HG02973 (cell line): Measurements from ENCODE around the gene NDST4.

Experiments used
- ATAC-seq: cut with Tn5 transposase; IDR thresholded peaks from one replicate; pipeline ENCODE4 v1.9.1; 2021; ENCODE audit warnings: moderate library complexity; ENCODE audit not compliant: unreplicated experiment

The NDST4 gene

DNA sequence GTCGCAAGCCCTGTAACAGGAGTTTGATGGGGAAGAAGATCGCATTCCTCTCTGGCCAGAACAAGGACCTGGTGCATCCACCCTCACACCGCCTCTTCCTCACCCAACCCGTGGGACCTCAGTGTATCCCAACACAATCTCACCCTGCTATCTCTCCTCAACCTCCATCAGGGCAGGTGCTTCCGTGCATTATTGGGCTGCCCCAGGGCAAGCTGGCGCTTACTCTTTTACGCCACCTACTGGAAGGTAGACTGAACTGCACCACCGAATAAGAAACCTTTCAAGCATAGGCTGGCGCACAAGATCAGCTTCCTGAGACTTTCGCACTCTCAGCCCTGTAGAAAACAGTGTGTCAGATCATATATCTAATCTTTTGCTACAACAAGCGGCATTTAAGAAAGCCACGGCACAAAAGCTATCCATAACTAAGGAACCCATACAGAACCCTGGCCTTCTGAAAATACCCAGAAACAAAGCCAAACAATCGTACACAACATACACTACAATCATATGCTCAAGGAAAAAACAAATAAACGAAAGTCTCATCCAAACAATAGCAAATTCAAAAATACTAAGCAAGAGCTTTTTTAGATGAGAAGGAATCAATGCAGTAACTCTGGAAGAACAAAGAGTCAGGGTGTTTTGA lies 305.5 kb downstream of the NDST4 start:
- peak; percentile 98 for ATAC-seq

DNA sequence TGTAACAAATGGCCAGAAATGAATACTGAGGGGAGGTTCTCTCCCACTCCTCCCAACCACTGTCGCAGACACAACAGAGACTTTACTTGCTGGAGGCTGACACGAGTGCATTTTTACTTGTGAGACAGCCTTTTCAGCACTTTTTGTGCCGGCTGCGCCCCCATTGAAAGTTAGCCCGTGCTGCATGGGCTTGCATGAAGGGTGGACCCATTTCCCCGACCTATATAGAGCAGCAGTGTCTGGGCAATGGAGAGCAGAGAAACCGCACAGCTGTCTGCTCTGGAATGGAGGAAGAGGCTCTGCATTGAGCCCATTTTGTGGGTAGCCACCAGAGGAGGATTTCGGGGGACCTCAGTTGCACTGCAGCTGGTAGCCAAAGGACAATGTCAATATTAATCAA lies 306.1 kb downstream of the NDST4 start:
- ATAC-seq, result no peak

DNA sequence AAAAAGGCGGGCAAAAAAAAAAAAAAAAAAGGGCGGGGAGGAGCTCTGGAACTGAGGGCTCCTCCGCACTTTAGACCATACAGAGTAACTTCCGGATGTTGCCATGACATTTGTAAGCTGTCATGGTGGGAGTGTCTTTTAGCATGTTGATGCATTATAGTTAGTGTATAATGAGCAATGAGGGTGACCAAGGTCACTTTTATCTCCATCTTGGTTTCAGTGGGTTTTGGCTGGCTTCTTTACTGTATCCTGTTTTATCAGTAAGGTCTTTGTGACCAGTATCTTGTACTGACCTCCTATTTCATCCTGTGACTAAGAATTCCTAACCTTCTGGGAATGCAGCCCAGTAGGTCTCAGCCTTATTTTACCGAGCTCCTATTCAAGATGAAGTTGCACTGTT lies 321.4 kb downstream of the NDST4 start:
- no peak for ATAC-seq

DNA sequence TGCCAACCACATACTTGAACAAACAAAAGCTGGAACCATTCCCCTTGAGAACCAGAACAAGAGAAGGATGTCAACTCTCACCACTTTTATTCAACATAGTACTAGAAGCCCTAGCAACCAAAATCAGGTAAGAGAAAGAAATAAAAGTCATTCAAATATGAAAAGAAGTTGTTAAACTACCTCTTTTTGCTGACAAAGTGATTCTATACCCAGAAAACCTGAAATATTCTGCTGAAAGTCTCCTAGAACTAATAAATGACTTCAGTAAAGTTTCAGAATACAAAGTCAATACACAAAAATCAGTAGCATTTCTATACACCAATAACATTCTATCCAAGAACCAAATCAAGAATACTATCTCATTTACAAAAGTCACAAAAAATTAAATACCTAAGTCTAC lies 327.9 kb downstream of the NDST4 start:
- no peak for ATAC-seq

DNA sequence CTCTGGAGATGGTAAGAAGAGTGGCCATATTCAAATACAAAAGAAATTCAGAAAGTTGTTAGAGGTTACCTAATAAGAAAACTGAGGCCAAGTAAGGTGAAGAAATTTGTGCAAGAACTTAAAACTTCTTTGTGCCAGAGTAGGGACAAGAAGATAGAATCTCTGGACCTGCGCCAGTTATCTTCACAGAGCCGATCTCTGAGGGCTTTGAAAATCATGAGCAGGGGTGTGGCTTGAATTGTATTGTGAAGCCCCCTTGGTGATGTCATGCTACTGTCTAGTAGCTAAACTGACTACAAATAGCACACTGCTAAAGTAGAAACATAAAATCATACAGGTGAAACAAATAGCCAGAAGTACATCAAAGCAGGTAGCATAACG lies 330.2 kb downstream of the NDST4 start:
- ATAC-seq, result no peak

DNA sequence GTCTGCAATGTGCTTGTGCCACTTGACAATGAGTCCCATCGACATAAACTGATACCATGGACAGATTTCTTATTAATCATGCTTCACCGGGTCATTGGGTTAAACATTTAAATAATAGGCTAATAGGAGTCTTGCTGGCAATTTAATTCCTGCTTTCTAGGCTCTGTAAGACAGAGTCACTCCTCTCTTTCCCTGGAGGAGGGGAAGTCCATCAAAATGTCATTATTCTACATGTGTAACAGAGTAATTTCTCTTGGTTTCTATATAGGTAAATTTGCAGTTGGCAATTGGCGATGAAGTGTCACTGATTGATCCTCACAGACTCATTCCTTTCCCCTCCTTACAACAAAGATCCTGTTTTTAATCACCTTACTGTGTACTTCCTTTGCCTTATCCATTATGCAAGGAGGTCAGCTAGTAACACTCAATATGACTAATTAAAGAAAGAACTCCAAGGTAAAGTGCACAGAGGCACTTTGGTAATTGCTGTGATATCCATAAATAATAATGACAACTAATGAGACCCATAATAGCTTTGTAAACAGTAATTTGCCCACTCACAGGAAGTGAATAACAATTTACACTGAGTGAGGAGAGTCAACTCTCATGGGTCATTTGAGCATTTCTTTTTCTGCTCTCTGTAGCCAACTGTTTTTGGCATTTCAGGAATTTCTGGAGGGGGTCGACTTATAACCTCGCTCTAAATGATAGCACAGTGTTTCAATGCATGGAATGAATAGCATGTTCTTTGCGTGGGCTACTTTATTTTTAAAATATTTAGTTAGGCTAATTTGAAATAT lies 330.8 kb downstream of the NDST4 start:
- no peak for ATAC-seq

DNA sequence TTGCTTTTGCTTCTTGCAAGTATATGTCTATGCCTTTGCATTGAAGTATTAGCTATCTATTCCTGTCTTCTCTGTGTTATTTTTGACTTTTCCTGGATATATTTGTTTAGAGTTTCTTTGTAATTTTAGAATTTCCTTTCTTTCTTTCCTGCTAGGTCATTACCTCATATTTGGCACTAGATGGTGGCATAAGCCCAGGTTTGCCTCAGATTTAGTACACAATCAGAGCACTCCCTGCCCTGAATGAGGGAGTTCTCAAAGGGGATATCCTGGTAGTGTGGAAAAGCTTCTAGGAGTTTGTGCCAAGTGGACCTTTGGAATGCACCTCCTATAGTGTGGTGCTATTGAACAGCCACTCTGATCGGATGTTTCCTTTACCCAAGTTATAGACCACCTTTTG lies 333.2 kb downstream of the NDST4 start:
- no peak for ATAC-seq
